ENCODE measurements around the gene ZNF322.

DNA sequence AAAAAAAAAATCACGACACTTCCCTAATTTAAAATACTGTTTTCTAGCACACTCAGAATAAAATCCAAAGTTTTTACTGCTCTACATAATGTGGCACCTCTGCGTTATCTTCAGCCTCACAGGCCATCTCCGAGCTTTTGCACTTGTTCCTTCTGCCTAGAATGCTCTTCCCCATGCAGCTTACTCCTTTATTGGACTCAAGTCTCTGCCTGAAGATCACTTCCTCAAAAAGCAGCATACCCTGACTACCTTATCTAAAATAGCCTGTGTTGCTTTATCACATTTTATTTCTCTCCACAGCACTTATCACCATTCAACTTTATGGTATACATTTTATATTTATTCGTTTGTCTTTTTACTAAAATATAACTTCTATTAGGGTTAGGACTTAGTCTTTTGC is 2.3 kb downstream of the ZNF322 start:
- no peak for TF ChIP-seq SP1 (IDR thresholded peaks at IDR 0.05)
- TF ChIP-seq CTCF (IDR thresholded peaks at IDR 0.05; ENCODE audit: low read depth, low read length, missing input control): no peak
- TF ChIP-seq JUND (IDR thresholded peaks at IDR 0.05): no peak
- TF ChIP-seq, protein P1, sequence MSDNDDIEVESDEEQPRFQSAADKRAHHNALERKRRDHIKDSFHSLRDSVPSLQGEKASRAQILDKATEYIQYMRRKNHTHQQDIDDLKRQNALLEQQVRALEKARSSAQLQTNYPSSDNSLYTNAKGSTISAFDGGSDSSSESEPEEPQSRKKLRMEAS (IDR thresholded peaks at IDR 0.05): no peak
- no peak for TF ChIP-seq RAD21 (IDR thresholded peaks at IDR 0.05)
- no peak for TF ChIP-seq REST (IDR thresholded peaks at IDR 0.05)

Data from liver (tissue), 3 donors.